Endothelial cell of umbilical vein (primary cell): Measurements from ENCODE around the gene CCDC136. TPM values are rescaled to one million over a fixed set of nuclear protein-coding genes. Genes with fewer than 3 reads are reported as not detected.
A peak's percentile ranks its signal among the peaks of the same experiment; 100 is the strongest.

ENCODE experiments used
- BruUV-seq: library from RNA; stranded (reverse); fragments of 400-500 nt; replicated peaks from 2 replicates; lab custom pipeline; 2021; lab: Mats Ljungman, UMichigan
- CTCF ChIA-PET: fragments of 300-600, 350-600 bp; sonication (Branson Sonifier 250); formaldehyde crosslinking; loops from one replicate; lab custom pipeline; 2021; ENCODE audit warnings: antibody characterized with exemption, inconsistent platforms; lab: Charles Lee
- POLR2A ChIA-PET: fragments of 300-600, 350-600 bp; sonication (Branson Sonifier 250); formaldehyde crosslinking; loops from one replicate; lab custom pipeline; 2021; ENCODE audit warnings: antibody characterized with exemption, inconsistent platforms; lab: Charles Lee
- DNase-seq: peaks from one replicate; pipeline ENCODE4 v3.0.0-alpha.2; 2011; ENCODE audit warnings: low read depth, low spot score
- FAIRE-seq: peaks from 2 replicates; lab custom pipeline; 2011; peaks lifted over from hg19 to GRCh38; lab: Jason Lieb, UNC
- H2AFZ ChIP-seq: 2 replicates; pipeline ENCODE4 v1.6.0; 2012; ENCODE audit warnings: low read depth, low read length, control low read depth, inconsistent platforms
- H3K27ac ChIP-seq: 2 replicates; pipeline ENCODE4 v1.5.1; 2011; ENCODE audit warnings: low read depth, mild to moderate bottlenecking, control low read depth, low read length, moderate library complexity; ENCODE audit not compliant: insufficient read depth
- H3K27me3 ChIP-seq, 2 experiments: 2 replicates each; pipeline versions ENCODE4 v1.6.0 to v1.6.1; 2011; ENCODE audit warnings: low read length in 2 of 2, mixed read lengths in 1 of 2; ENCODE audit not compliant: control insufficient read depth in 2 of 2, insufficient read depth in 2 of 2
- H3K36me3 ChIP-seq, 2 experiments: 2 replicates in 1 of 2; 3 replicates in 1 of 2; pipeline ENCODE4 v1.5.1; 2011; ENCODE audit warnings: low read length in 2 of 2, mild to moderate bottlenecking in 1 of 2, moderate library complexity in 1 of 2; ENCODE audit not compliant: control insufficient read depth in 2 of 2, insufficient read depth in 2 of 2; ENCODE audit errors: extremely low read depth in 1 of 2
- H3K4me1 ChIP-seq: 3 replicates; pipeline ENCODE4 v1.5.1; 2011; ENCODE audit warnings: mild to moderate bottlenecking, low read length; ENCODE audit not compliant: control insufficient read depth, insufficient read depth; ENCODE audit errors: extremely low read depth
- H3K4me2 ChIP-seq: 2 replicates; pipeline ENCODE4 v1.6.1; 2011; ENCODE audit warnings: low read length, control low read depth, mixed read lengths; ENCODE audit not compliant: insufficient read depth
- H3K4me3 ChIP-seq, 3 experiments: fragments of 200-600 bp in 1 of 3; sonication (generic), shearing (Covaris generic) in 1 of 3; replicated peaks in 1 of 3; 2 replicates each; pipeline ENCODE4 v1.5.1; 2011 to 2016; ENCODE audit warnings: control low read depth in 3 of 3, low read length in 3 of 3, mild to moderate bottlenecking in 2 of 3, inconsistent platforms in 1 of 3, low read depth in 1 of 3, moderate library complexity in 1 of 3; ENCODE audit not compliant: insufficient read depth in 1 of 3
- H3K79me2 ChIP-seq: 2 replicates; pipeline ENCODE4 v1.6.0; 2012; ENCODE audit warnings: low read length, inconsistent platforms; ENCODE audit not compliant: control insufficient read depth, insufficient read depth
- H3K9ac ChIP-seq: replicated peaks from 2 replicates; pipeline ENCODE3; 2011; ENCODE audit warnings: low read length, control low read depth; ENCODE audit not compliant: insufficient read depth; ENCODE audit errors: extremely low read depth
- H3K9me1 ChIP-seq: replicated peaks from 3 replicates; pipeline ENCODE4 v1.6.0; 2011; ENCODE audit warnings: mild to moderate bottlenecking, low read length; ENCODE audit not compliant: control insufficient read depth, insufficient read depth; ENCODE audit errors: extremely low read depth
- H3K9me3 ChIP-seq: replicated peaks from 2 replicates; pipeline ENCODE4 v1.5.1; 2012; ENCODE audit warnings: low read length, inconsistent platforms; ENCODE audit not compliant: control insufficient read depth, insufficient read depth
- H4K20me1 ChIP-seq: replicated peaks from 2 replicates; pipeline ENCODE3; 2011; ENCODE audit warnings: mild to moderate bottlenecking, low read length; ENCODE audit not compliant: control insufficient read depth, insufficient read depth; ENCODE audit errors: extremely low read depth
- CTCF ChIP-seq, 2 donors: IDR thresholded peaks; 1 replicate in 1 of 2; 2 replicates in 1 of 2; pipeline ENCODE4 v1.5.1; 2011; ENCODE audit warnings: low read length in 2 of 2, mild to moderate bottlenecking in 2 of 2, moderate library complexity in 2 of 2, control low read depth in 1 of 2, inconsistent platforms in 1 of 2, low read depth in 1 of 2; ENCODE audit not compliant: insufficient read depth in 1 of 2; ENCODE audit errors: extremely low read depth in 1 of 2
- EZH2 ChIP-seq: IDR thresholded peaks from 2 replicates; pipeline ENCODE4 v1.6.1; 2012; ENCODE audit warnings: borderline replicate concordance, low read depth, mild to moderate bottlenecking, moderate library complexity, low read length, inconsistent platforms; ENCODE audit not compliant: severe bottlenecking
- FOS ChIP-seq: IDR thresholded peaks from 2 replicates; pipeline ENCODE4 v1.6.1; 2011; ENCODE audit warnings: mild to moderate bottlenecking, low read length, moderate library complexity, borderline replicate concordance; ENCODE audit not compliant: insufficient read depth
- MAX ChIP-seq: IDR thresholded peaks from 2 replicates; pipeline ENCODE4 v1.6.1; 2011; ENCODE audit not compliant: insufficient read depth, insufficient read length
- MYC ChIP-seq: IDR thresholded peaks from one replicate; pipeline ENCODE4 v1.6.1; 2011; ENCODE audit warnings: mild to moderate bottlenecking, low read depth, low read length
- POLR2A ChIP-seq: IDR thresholded peaks from 2 replicates; pipeline ENCODE4 v1.6.1; 2012; ENCODE audit warnings: low read depth, mild to moderate bottlenecking, control low read depth, low read length
- POLR2AphosphoS5 ChIP-seq: IDR thresholded peaks from 2 replicates; pipeline ENCODE4 v1.6.1; 2012; ENCODE audit warnings: low read depth, mild to moderate bottlenecking, control low read depth, low read length, moderate library complexity; ENCODE audit not compliant: insufficient read depth
- dilution Hi-C: fragments of 300-500 bp; cut with MboI; formaldehyde crosslinking; loops from one replicate; pipeline ENCODE4 v1.15.0; 2019; ENCODE audit warnings: low sequenced_read_pairs; ENCODE audit not compliant: extremely low pct_ligation_motif_present
- intact Hi-C: fragments of 100-400 bp; cut with micrococcal nuclease; formaldehyde crosslinking; loops from one replicate; pipeline ENCODE4 v1.10.0; 2022
- polyA plus RNA-seq, 4 experiments: library from polyadenylated mRNA; depleted of rRNA in 3 of 4; stranded (reverse) in 3 of 4; unstranded in 1 of 4; fragments of >200 nt; gene quantifications; 2 replicates each; pipeline versions ENCODE4 v1.2.1 to v1.2.3, GENCODE V29; 2011 to 2012; ENCODE audit warnings: missing spikeins in 1 of 4
- total RNA-seq: library from RNA; stranded (reverse); gene quantifications from 2 replicates; pipeline ENCODE4 v1.2.3, GENCODE V29; 2021

The CCDC136 gene
- total and polyA plus RNA-seq, 2 donors (not counting 3 experiments of a cell fraction or from before 2014, with no cell fraction given): 1.8 to 3.3 TPM

GRCh38 chr7:128783143-128783861 is 8.5 kb upstream of the CCDC136 start:
- H3K27ac ChIP-seq: no peak overlapping the region
- no TSS peak for BruUV-seq
- H3K9ac ChIP-seq: no peak overlapping the region
- H3K27me3 ChIP-seq: peaks cover 6 to 19% of the 10 kb centered on the region in 2 experiments
- no peak overlapping the region for H3K4me2 ChIP-seq
- TF ChIP-seq POLR2AphosphoS5: no peak
- no peak for TF ChIP-seq POLR2A
- no peak for TF ChIP-seq CTCF (IDR thresholded peaks at IDR 0.05; ENCODE audit: extremely low read depth in 1 of 2, insufficient read depth in 1 of 2, low read depth in 1 of 2, low read length in 2 of 2)
- TF ChIP-seq FOS: no peak
- TF ChIP-seq MYC: no peak
- TF ChIP-seq EZH2: no peak
- TF ChIP-seq MAX: no peak
- no peak overlapping the region for H3K4me3 ChIP-seq
- dilution Hi-C loops (no loop called here), intact Hi-C loops (no loop called here)
- no peaks in the 10 kb centered on the region for H4K20me1 ChIP-seq
- ChIA-PET POLR2A (no interaction called here), CTCF (interaction anchor here (1.1 kb wide), 1 partner anchor 59 kb away, joined by 3 read pairs; no protein-coding TSS in a partner anchor)
- no peaks in the 10 kb centered on the region for H3K4me1 ChIP-seq
- no peaks in the 10 kb centered on the region for H3K36me3 ChIP-seq
- peak; percentile 28 for FAIRE-seq
- no peak overlapping the region for H2AFZ ChIP-seq
- DNase-seq: peak; percentile 26
- H3K79me2 ChIP-seq: no peaks in the 10 kb centered on the region
- no peaks in the 10 kb centered on the region for H3K9me3 ChIP-seq
- H3K9me1 ChIP-seq: no peaks in the 10 kb centered on the region
